Measurements from ENCODE around the gene POLK.
"Not testable (repeated sequence)": the region's sequence is repeated elsewhere in the genome, so short reads cannot be mapped to it uniquely, and the experiment has no call there.

The POLK gene

DNA sequence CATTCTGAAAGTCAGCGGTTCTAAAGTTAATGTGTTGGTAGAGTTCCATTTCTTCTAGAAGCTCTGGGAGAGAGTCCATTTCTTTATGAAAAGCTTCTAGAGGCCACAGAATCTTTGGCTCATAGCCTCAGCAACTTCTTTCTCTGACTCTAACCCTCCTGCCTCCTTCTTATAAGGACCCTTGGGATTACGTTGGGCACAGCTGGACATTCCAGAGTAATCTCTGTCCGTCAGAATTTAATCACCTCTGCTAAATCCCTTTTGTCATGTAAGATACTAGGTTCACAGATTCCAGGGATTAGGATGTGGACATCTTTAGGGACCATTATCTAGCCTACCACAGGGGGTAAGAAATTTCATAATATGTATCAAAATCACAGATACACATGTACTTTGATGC lies 77.0 kb downstream of the POLK start:
- no peak for DNase-seq (ENCODE audit: low spot score)
- CTCF ChIA-PET, result no interaction called here
- no peak overlapping the region for H3K27ac ChIP-seq
- POLR2A ChIA-PET (ENCODE audit: low non-redundant PET), result no interaction called here
- TF ChIP-seq, protein P1, sequence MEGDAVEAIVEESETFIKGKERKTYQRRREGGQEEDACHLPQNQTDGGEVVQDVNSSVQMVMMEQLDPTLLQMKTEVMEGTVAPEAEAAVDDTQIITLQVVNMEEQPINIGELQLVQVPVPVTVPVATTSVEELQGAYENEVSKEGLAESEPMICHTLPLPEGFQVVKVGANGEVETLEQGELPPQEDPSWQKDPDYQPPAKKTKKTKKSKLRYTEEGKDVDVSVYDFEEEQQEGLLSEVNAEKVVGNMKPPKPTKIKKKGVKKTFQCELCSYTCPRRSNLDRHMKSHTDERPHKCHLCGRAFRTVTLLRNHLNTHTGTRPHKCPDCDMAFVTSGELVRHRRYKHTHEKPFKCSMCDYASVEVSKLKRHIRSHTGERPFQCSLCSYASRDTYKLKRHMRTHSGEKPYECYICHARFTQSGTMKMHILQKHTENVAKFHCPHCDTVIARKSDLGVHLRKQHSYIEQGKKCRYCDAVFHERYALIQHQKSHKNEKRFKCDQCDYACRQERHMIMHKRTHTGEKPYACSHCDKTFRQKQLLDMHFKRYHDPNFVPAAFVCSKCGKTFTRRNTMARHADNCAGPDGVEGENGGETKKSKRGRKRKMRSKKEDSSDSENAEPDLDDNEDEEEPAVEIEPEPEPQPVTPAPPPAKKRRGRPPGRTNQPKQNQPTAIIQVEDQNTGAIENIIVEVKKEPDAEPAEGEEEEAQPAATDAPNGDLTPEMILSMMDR (conservative IDR thresholded peaks at IDR 0.05; ENCODE audit: low read depth), result no peak

DNA sequence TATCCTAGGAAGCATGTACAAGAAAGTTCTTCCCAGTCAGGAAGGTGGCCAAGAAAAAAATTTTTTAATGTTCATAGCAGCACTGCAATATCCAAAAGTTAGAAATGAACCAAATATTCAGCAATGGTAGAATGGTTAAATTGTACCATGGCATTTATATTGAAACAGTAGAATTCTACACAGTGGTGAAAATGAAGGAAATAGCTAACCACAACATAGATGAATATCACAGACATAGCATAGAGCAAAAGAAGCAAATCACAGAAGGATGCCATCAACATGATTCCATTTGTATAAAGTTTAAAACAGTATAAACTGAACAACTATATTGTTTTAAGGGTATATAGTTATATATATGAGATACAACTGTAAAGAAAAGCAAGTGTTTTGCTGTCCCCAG lies 88.8 kb downstream of the POLK start:
- no peak for DNase-seq (ENCODE audit: low spot score)
- H3K27ac ChIP-seq, result no peak overlapping the region
- ChIA-PET POLR2A (ENCODE audit: low non-redundant PET) (no interaction called here), CTCF (no interaction called here)
- TF ChIP-seq, protein P1 (conservative IDR thresholded peaks at IDR 0.05; ENCODE audit: low read depth), result no peak

DNA sequence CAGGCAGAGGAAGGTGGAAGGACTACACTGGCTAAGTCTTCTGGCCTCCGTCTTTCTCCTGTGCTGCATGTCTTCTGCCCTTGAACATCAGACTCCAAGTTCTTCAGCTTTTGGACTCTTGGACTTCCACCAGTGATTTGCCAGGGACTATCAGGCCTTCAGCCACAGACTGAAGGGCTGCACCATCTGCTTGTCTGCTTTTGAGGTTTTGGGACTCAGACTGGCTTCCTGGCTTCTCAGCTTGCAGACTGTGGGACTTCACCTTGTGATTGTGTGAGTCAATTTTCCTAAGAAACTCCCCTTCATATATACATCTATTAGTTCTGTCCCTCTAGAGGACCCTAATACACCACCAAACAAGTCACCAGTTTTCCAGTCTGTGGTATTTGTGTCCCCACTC lies 89.9 kb downstream of the POLK start:
- POLR2A ChIA-PET (ENCODE audit: low non-redundant PET), result interaction anchor here (0.5 kb wide), 1 partner anchor 90 kb away, joined by 3 read pairs; the partner anchor contains the start of genes CERT1 and POLK
- DNase-seq (ENCODE audit: low spot score), result no peak
- TF ChIP-seq, protein P1 (conservative IDR thresholded peaks at IDR 0.05; ENCODE audit: low read depth), result no peak
- CTCF ChIA-PET, result no interaction called here
- H3K27ac ChIP-seq, result no peak overlapping the region

DNA sequence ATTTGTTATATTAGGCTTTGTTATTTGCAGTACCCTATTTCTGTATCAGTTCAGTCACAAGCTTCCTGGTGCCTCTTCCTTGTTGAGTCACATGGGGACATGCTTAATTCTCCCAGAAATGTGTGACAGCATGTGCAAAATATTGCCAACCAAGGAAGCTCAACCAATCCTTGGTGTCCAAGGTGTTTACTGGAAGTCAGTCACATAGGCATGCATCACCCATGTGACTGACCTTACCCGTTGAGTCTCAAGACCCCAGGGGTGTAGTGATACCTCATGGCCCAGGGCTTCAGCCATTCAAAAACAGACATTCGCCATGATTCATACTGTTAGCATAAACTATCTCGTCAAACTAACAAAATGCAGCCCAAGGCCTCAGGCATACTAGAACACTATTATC lies 90.3 kb downstream of the POLK start:
- H3K27ac ChIP-seq, result no peak overlapping the region
- TF ChIP-seq, protein P1 (conservative IDR thresholded peaks at IDR 0.05; ENCODE audit: low read depth), result no peak
- CTCF ChIA-PET, result no interaction called here
- peak; percentile 24 for DNase-seq (ENCODE audit: low spot score)
- POLR2A ChIA-PET (ENCODE audit: low non-redundant PET), result interaction anchor here (0.5 kb wide), 1 partner anchor 90 kb away, joined by 3 read pairs; the partner anchor contains the start of genes CERT1 and POLK

DNA sequence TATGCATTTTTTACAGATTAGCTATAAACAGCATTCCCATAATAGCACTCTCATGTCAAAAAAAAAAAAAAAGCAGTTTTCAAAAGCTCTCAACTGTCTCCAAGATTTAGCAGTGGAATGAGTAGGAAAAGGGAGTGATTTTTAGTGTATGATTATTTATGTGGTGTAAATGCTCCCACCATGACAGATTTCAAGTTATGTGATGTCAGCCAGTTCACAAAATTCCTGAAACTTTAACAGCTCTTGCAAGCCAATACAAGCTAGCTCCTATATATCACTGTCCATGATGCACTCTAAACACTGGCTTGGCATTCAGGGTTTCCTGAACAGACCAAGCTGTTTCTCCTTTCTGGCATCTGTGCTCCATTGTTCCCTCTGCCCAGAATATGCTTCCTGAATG lies 91.7 kb downstream of the POLK start:
- ChIA-PET POLR2A (ENCODE audit: low non-redundant PET) (no interaction called here), CTCF (interaction anchor here (0.6 kb wide), 2 partner anchors 11 to 241 kb away, joined by 7 to 9 read pairs; no protein-coding TSS in a partner anchor)
- TF ChIP-seq, protein P1 (conservative IDR thresholded peaks at IDR 0.05; ENCODE audit: low read depth), result no peak
- DNase-seq (ENCODE audit: low spot score), result peak; percentile 21
- no peak overlapping the region for H3K27ac ChIP-seq

DNA sequence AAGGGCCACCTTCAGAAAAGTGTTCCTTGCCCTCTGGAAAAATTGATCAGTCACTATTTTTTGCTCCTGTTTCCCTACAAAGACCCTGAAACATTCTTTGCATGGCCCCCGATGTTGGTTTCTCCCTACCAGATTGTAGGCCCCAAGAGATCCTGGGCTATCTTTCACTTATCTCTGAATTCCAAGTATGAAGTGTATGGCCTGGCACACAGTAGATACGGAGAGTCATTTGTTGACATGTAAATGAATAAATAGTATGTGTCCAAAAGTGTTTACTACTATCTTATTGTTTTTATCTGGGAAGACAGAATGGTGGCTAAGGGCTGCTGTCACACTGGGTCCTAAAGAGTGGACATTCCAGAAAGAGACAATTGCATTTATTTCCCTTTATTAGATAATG lies 92.1 kb downstream of the POLK start:
- H3K27ac ChIP-seq, result no peak overlapping the region
- POLR2A ChIA-PET (ENCODE audit: low non-redundant PET), result no interaction called here
- DNase-seq (ENCODE audit: low spot score), result no peak
- CTCF ChIA-PET, result interaction anchor here (0.6 kb wide), 2 partner anchors 11 to 242 kb away, joined by 7 to 9 read pairs; no protein-coding TSS in a partner anchor
- TF ChIP-seq, protein P1 (conservative IDR thresholded peaks at IDR 0.05; ENCODE audit: low read depth), result no peak

DNA sequence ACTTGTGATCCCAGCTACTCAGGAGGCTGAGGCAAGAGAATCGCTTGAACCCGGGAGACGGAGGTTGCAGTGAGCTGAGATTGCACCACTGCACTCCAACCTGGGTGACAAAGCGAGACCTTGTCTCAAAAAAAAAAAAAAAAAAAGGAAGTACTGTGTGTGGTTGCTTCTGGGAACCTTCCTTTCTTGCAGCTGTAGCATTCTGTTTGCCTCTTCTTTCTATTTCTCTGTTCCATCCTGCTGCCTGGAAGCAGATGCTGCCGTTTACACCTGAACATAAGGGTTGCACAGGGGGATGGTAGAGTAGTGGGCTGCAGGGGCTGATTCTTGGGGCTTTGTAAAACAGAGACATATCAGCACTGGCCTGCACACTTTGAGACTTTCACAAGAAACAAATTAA lies 95.7 kb downstream of the POLK start:
- POLR2A ChIA-PET (ENCODE audit: low non-redundant PET); H3K27ac ChIP-seq; DNase-seq (ENCODE audit: low spot score); CTCF ChIA-PET: not testable (repeated sequence)
